Measurements from ENCODE around the gene JAK2.
"Not testable (repeated sequence)": the region's sequence is repeated elsewhere in the genome, so short reads cannot be mapped to it uniquely, and the experiment has no call there.

Gene JAK2

GRCh38 chr9:5101127-5101526 lies 116.1 kb downstream of the JAK2 start:
- not testable (repeated sequence) for DNase-seq (ENCODE audit: low read depth in 1 of 2, low spot score in 1 of 2); H3K27ac ChIP-seq (replicated peaks); H3K4me3 ChIP-seq (replicated peaks; ENCODE audit: insufficient read depth, low read length); H3K27me3 ChIP-seq (ENCODE audit: insufficient read depth, poor library complexity, severe bottlenecking)

- not testable (repeated sequence) for H3K4me3 ChIP-seq (replicated peaks; ENCODE audit: insufficient read depth, low read length); H3K27ac ChIP-seq (replicated peaks)
These were observed 121.4 kb downstream of the JAK2 start for GRCh38 chr9:5106517-5106916.

GRCh38 chr9:5110867-5111681 lies 126.0 kb downstream of the JAK2 start:
- Histone ChIP-seq H3K4me3 (replicated peaks; ENCODE audit: insufficient read depth, low read length) (no peak overlapping the region), H3K27me3 (ENCODE audit: insufficient read depth, poor library complexity, severe bottlenecking) (no peaks in the 10 kb centered on the region), H3K27ac (replicated peaks) (no peak overlapping the region)
- no peak for TF ChIP-seq CTCF (IDR thresholded peaks at IDR 0.05; ENCODE audit: insufficient read depth, low read length)
- no peak for TF ChIP-seq SPI1 (IDR thresholded peaks at IDR 0.05; ENCODE audit: borderline replicate concordance, low read depth)
- no peak for TF ChIP-seq GABPA (IDR thresholded peaks at IDR 0.05; ENCODE audit: low read depth)
- no peak for TF ChIP-seq POLR2AphosphoS5 (IDR thresholded peaks at IDR 0.05; ENCODE audit: low read depth)
- TF ChIP-seq REST (IDR thresholded peaks at IDR 0.05; ENCODE audit: insufficient replicate concordance, low read depth): no peak
- no peak for DNase-seq (ENCODE audit: low read depth in 1 of 2, low spot score in 1 of 2)

More at GRCh38 chr9:5106517-5106916, 121.4 kb downstream of the JAK2 start:
- DNase-seq (ENCODE audit: low read depth in 1 of 2, low spot score in 1 of 2); H3K27me3 ChIP-seq (ENCODE audit: insufficient read depth, poor library complexity, severe bottlenecking): not testable (repeated sequence)

GRCh38 chr9:5111696-5112095 lies 126.6 kb downstream of the JAK2 start:
- TF ChIP-seq CTCF (IDR thresholded peaks at IDR 0.05; ENCODE audit: insufficient read depth, low read length) (no peak), REST (IDR thresholded peaks at IDR 0.05; ENCODE audit: insufficient replicate concordance, low read depth) (no peak), GABPA (IDR thresholded peaks at IDR 0.05; ENCODE audit: low read depth) (no peak), SPI1 (IDR thresholded peaks at IDR 0.05; ENCODE audit: borderline replicate concordance, low read depth) (no peak), POLR2AphosphoS5 (IDR thresholded peaks at IDR 0.05; ENCODE audit: low read depth) (no peak)
- H3K27ac ChIP-seq (replicated peaks): no peak overlapping the region
- DNase-seq (ENCODE audit: low read depth in 1 of 2, low spot score in 1 of 2): no peak
- H3K4me3 ChIP-seq (replicated peaks; ENCODE audit: insufficient read depth, low read length): no peak overlapping the region
- H3K27me3 ChIP-seq (ENCODE audit: insufficient read depth, poor library complexity, severe bottlenecking): no peaks in the 10 kb centered on the region

GRCh38 chr9:5112109-5112592 lies 127.1 kb downstream of the JAK2 start:
- Histone ChIP-seq H3K27me3 (ENCODE audit: insufficient read depth, poor library complexity, severe bottlenecking) (no peaks in the 10 kb centered on the region), H3K4me3 (replicated peaks; ENCODE audit: insufficient read depth, low read length) (no peak overlapping the region), H3K27ac (replicated peaks) (no peak overlapping the region)
- DNase-seq (ENCODE audit: low read depth in 1 of 2, low spot score in 1 of 2): no peak
- TF ChIP-seq SPI1 (IDR thresholded peaks at IDR 0.05; ENCODE audit: borderline replicate concordance, low read depth) (no peak), GABPA (IDR thresholded peaks at IDR 0.05; ENCODE audit: low read depth) (no peak), CTCF (IDR thresholded peaks at IDR 0.05; ENCODE audit: insufficient read depth, low read length) (no peak), REST (IDR thresholded peaks at IDR 0.05; ENCODE audit: insufficient replicate concordance, low read depth) (no peak), POLR2AphosphoS5 (IDR thresholded peaks at IDR 0.05; ENCODE audit: low read depth) (no peak)
